GM12878 (cell line): ENCODE measurements around the gene RAF1.

ENCODE experiments used
- EZH2 ChIP-seq: IDR thresholded peaks from 2 replicates; pipeline ENCODE4 v1.6.1; 2012; ENCODE audit warnings: low read depth, mild to moderate bottlenecking, control low read depth, inconsistent platforms, low read length, borderline replicate concordance; ENCODE audit not compliant: control insufficient read depth
- POLR2AphosphoS5 ChIP-seq: IDR thresholded peaks from 2 replicates; pipeline ENCODE4 v1.6.1; 2011; ENCODE audit warnings: mild to moderate bottlenecking, low read length, inconsistent platforms
- TF ChIP-seq, protein P1 (sequence below): IDR thresholded peaks from 2 replicates; pipeline ENCODE4 v1.6.1; 2011; ENCODE audit warnings: low read depth, mild to moderate bottlenecking, low read length, moderate library complexity, borderline replicate concordance; ENCODE audit errors: extremely low read depth
- TF ChIP-seq, protein P2 (sequence below), 3 experiments: IDR thresholded peaks in 2 of 3; conservative IDR thresholded peaks in 1 of 3; 2 replicates each; pipeline ENCODE4 v1.5.1; 2011; ENCODE audit warnings: low read depth in 3 of 3, low read length in 3 of 3, mild to moderate bottlenecking in 3 of 3, control low read depth in 2 of 3, moderate library complexity in 2 of 3, inconsistent platforms in 1 of 3, mixed read lengths in 1 of 3; ENCODE audit not compliant: control insufficient read depth in 2 of 3, insufficient read depth in 1 of 3; ENCODE audit errors: extremely low read depth in 1 of 3
- TF ChIP-seq, protein P3 (sequence below): IDR thresholded peaks from 2 replicates; pipeline ENCODE4 v1.6.1; 2012; ENCODE audit warnings: low read depth, low read length, improper control_type of control experiment

DNA sequence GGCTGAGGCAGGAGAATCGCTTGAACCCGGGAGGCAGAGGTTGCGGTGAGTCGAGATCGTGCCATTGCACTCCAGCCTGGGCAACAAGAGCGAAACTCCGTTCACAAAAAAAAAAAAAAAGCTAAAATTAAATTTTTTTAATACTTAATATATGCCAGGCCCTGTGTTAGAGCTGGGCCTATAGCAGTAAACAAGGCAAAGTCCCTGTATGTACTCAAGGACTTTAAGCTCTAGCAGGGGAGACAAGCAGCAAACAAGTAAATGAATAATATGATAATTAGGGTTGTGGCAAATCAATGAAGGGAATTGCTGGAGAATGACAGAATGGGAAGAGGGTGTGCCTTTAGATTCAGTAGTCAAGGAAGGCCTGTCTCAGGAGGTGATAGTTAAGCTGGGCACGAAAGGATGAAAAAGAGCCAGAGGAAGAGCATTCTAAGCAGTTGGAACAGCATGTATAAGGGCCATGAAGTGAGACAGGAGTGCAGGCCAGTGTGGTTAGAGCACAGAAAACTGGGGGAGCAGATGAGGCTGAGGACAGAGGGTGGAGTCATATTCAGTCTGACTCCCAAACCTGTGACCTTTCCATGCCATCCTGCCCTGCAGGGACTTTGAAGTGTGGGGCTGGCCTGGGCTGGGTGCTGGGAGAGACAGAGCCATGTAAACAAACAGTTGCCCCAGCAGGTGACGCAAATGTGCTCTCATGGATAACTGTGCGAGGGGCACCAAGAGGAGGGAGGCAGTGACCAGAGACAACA lies 6.6 kb upstream of the RAF1 start:
- TF ChIP-seq, protein P1, sequence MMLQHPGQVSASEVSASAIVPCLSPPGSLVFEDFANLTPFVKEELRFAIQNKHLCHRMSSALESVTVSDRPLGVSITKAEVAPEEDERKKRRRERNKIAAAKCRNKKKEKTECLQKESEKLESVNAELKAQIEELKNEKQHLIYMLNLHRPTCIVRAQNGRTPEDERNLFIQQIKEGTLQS: no peak
- TF ChIP-seq, protein P2, sequence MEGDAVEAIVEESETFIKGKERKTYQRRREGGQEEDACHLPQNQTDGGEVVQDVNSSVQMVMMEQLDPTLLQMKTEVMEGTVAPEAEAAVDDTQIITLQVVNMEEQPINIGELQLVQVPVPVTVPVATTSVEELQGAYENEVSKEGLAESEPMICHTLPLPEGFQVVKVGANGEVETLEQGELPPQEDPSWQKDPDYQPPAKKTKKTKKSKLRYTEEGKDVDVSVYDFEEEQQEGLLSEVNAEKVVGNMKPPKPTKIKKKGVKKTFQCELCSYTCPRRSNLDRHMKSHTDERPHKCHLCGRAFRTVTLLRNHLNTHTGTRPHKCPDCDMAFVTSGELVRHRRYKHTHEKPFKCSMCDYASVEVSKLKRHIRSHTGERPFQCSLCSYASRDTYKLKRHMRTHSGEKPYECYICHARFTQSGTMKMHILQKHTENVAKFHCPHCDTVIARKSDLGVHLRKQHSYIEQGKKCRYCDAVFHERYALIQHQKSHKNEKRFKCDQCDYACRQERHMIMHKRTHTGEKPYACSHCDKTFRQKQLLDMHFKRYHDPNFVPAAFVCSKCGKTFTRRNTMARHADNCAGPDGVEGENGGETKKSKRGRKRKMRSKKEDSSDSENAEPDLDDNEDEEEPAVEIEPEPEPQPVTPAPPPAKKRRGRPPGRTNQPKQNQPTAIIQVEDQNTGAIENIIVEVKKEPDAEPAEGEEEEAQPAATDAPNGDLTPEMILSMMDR (IDR thresholded peaks at IDR 0.05 in 2 of 3, conservative IDR thresholded peaks at IDR 0.05 in 1 of 3; ENCODE audit: control insufficient read depth in 2 of 3, extremely low read depth in 1 of 3, insufficient read depth in 1 of 3, low read depth in 3 of 3, low read length in 3 of 3): no peak
- TF ChIP-seq, protein P3, sequence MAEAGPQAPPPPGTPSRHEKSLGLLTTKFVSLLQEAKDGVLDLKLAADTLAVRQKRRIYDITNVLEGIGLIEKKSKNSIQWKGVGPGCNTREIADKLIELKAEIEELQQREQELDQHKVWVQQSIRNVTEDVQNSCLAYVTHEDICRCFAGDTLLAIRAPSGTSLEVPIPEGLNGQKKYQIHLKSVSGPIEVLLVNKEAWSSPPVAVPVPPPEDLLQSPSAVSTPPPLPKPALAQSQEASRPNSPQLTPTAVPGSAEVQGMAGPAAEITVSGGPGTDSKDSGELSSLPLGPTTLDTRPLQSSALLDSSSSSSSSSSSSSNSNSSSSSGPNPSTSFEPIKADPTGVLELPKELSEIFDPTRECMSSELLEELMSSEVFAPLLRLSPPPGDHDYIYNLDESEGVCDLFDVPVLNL: no peak
- TF ChIP-seq EZH2 (no peak), POLR2AphosphoS5 (no peak)
